ENCODE data around the gene TCF21.

GRCh38 chr6:133877116-133877515 lies 11.8 kb upstream of the TCF21 start:
- TF ChIP-seq EZH2 (IDR thresholded peaks at IDR 0.05; ENCODE audit: insufficient read depth, poor library complexity, severe bottlenecking) (no peak), EZH2phosphoT487 (IDR thresholded peaks at IDR 0.05; ENCODE audit: insufficient read depth, low read depth) (no peak)
